Mucosa of descending colon (tissue), 3 donors: ENCODE data around the gene CDC25A. TPM values are rescaled to one million over a fixed set of nuclear protein-coding genes. Genes with fewer than 3 reads are reported as not detected.

ENCODE experiments used
- ATAC-seq: fragments of 200-7000 bp; cut with Tn5 transposase; one replicate; pipeline ENCODE4 v1.9.1; 2020; ENCODE audit warnings: mild to moderate bottlenecking, moderate library complexity
- DNase-seq, 3 donors: peaks; one replicate each; pipeline ENCODE4 v3.0.0-alpha.2; 2020
- H3K36me3 ChIP-seq: fragments of 200-600 bp; one replicate; pipeline ENCODE4 v1.8.0; 2021; ENCODE audit warnings: low read depth, mild to moderate bottlenecking
- H3K4me1 ChIP-seq: fragments of 200-600 bp; one replicate; pipeline ENCODE4 v1.8.0; 2021; ENCODE audit warnings: low read depth, mild to moderate bottlenecking
- H3K4me3 ChIP-seq: fragments of 200-600 bp; one replicate; pipeline ENCODE4 v1.8.0; 2021; ENCODE audit warnings: mild to moderate bottlenecking
- H3K9me3 ChIP-seq: fragments of 200-600 bp; one replicate; pipeline ENCODE4 v1.8.0; 2021; ENCODE audit warnings: mild to moderate bottlenecking
- intact Hi-C, 2 donors: fragments of 100-400 bp; cut with DNase I in 1 of 2; cut with micrococcal nuclease in 1 of 2; formaldehyde crosslinking; loops; one replicate each; pipeline versions ENCODE4 v1.11.0 to v1.11.1; 2022; cut with DNase I, micrococcal nuclease
- long read RNA-seq, 2 donors: library from polyadenylated mRNA; unstranded; transcript quantifications; one replicate each; pipeline ENCODE4 v2.0.0, GENCODE V29; 2019 to 2021
- total RNA-seq, 3 donors: library from RNA; stranded (reverse); fragmentation: NEBNext Ultra II Directional in 2 of 3; extraction: Animal tissue kit (Norgen Biotek cat#: 25700) in 2 of 3; gene quantifications; one replicate each; pipeline versions ENCODE4 v1.2.1 to v1.2.4, GENCODE V29; 2021 to 2023
- TF ChIP-seq, protein P1 (sequence below): fragments of 200-600 bp; IDR thresholded peaks from one replicate; pipeline ENCODE4 v1.8.0; 2022; ENCODE audit warnings: antibody characterized with exemption, mild to moderate bottlenecking
- donor health status: DM: no; HTN: no; CAD: no; lungs with moderate emphysema.
- donor health status: DM: no; HTN: no; CAD: no.
- donor health status: DM: no; HTN: yes; CAD: no.

Gene CDC25A
- total RNA-seq, result 1 to 10 TPM; 3.4 to 6.9 (median 4.3) TPM
- long read RNA-seq, donor 1, partial matches to known transcripts, result 1 of 2 reads
- long read RNA-seq, donor 1, other reads (novel, unspliced or antisense), result 0 of 2 reads
- long read RNA-seq, donor 2, partial matches to known transcripts, result 0 of 1 reads
- long read RNA-seq, donor 2, other reads (novel, unspliced or antisense), result 1 of 1 reads

GRCh38 chr3:48188266-48189201, at the start of gene CDC25A:
Gene CDC25A, minus strand, starts transcription at chr3:48188417. Its CDS starts 470 bp downstream, at chr3:48187947.
- Histone ChIP-seq H3K9me3 (no peaks in the 10 kb centered on the region), H3K4me3 (peak within 1 kb of the TSS; percentile 42), H3K36me3 (no peaks in the 10 kb centered on the region), H3K4me1 (no peaks in the 10 kb centered on the region)
- peak; percentile 93 for ATAC-seq
- intact Hi-C loops, result no loop called here
- DNase-seq, result peak; percentile 96 to 97 (median 97)
- TF ChIP-seq, protein P1, sequence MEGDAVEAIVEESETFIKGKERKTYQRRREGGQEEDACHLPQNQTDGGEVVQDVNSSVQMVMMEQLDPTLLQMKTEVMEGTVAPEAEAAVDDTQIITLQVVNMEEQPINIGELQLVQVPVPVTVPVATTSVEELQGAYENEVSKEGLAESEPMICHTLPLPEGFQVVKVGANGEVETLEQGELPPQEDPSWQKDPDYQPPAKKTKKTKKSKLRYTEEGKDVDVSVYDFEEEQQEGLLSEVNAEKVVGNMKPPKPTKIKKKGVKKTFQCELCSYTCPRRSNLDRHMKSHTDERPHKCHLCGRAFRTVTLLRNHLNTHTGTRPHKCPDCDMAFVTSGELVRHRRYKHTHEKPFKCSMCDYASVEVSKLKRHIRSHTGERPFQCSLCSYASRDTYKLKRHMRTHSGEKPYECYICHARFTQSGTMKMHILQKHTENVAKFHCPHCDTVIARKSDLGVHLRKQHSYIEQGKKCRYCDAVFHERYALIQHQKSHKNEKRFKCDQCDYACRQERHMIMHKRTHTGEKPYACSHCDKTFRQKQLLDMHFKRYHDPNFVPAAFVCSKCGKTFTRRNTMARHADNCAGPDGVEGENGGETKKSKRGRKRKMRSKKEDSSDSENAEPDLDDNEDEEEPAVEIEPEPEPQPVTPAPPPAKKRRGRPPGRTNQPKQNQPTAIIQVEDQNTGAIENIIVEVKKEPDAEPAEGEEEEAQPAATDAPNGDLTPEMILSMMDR, result no peak

- no peak for DNase-seq
- Histone ChIP-seq H3K36me3 (no peaks in the 10 kb centered on the region), H3K4me1 (peaks cover 9% of the 10 kb centered on the region), H3K4me3 (no peak overlapping the region), H3K9me3 (no peaks in the 10 kb centered on the region)
- no peak for ATAC-seq
- TF ChIP-seq, protein P1, result no peak
- intact Hi-C loops, result no loop called here
Observed at GRCh38 chr3:48236531-48236930, 48.3 kb upstream of the CDC25A start.

DNA sequence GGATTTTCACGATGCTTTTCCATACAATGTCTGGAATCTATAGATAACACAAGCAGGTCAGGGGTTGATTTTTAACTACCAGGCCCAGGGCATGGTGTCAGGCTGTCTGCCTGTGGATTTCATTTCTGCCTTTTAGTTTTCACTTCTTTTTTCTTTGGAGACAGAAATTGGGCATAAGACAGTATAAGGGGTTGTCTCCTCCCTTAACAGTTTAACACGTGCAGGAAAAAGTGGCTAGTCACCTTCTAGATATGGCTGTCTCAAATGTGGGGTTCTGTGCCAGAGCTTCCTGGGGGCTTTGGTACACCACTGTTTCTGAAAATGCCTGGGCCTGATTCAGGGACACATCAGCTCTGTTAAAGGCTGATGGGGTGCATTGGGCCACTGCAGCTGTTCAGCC, 45.3 kb upstream of the CDC25A start:
- Histone ChIP-seq H3K4me1 (peaks cover 6% of the 10 kb centered on the region), H3K36me3 (no peaks in the 10 kb centered on the region), H3K4me3 (no peak overlapping the region), H3K9me3 (no peaks in the 10 kb centered on the region)
- no peak for DNase-seq
- TF ChIP-seq, protein P1, result no peak
- no peak for ATAC-seq
- intact Hi-C loops, result no loop called here

GRCh38 chr3:48232734-48233133, 44.5 kb upstream of the CDC25A start:
- DNase-seq (peak; percentile 65 to 74 (median 65)), ATAC-seq (peak; percentile 87)
- Histone ChIP-seq H3K36me3 (no peaks in the 10 kb centered on the region), H3K9me3 (no peaks in the 10 kb centered on the region), H3K4me3 (no peak overlapping the region), H3K4me1 (peaks cover 6% of the 10 kb centered on the region)
- TF ChIP-seq, protein P1, result peak; percentile 21
- intact Hi-C loops, result no loop called here

- TF ChIP-seq, protein P1, result no peak
- H3K9me3 ChIP-seq, result no peaks in the 10 kb centered on the region
- peaks cover 6% of the 10 kb centered on the region for H3K4me1 ChIP-seq
- DNase-seq (no peak), ATAC-seq (peak; percentile 79)
- no peaks in the 10 kb centered on the region for H3K36me3 ChIP-seq
- intact Hi-C loops, result no loop called here
- no peak overlapping the region for H3K4me3 ChIP-seq
Observed at GRCh38 chr3:48232232-48232631, 44.0 kb upstream of the CDC25A start.
